Astrocyte (in vitro differentiated cells and primary cell): ENCODE results near the gene ASGR1.

ENCODE experiments used
- EZH2 ChIP-seq: IDR thresholded peaks from 2 replicates; pipeline ENCODE4 v1.6.1; 2012; ENCODE audit warnings: mild to moderate bottlenecking, low read length, inconsistent platforms; ENCODE audit not compliant: insufficient read depth
- TF ChIP-seq, protein P1 (sequence below): IDR thresholded peaks from 2 replicates; pipeline ENCODE4 v1.5.1; 2011; ENCODE audit warnings: low read depth, mild to moderate bottlenecking, inconsistent platforms, low read length, moderate library complexity; ENCODE audit not compliant: insufficient read depth

DNA sequence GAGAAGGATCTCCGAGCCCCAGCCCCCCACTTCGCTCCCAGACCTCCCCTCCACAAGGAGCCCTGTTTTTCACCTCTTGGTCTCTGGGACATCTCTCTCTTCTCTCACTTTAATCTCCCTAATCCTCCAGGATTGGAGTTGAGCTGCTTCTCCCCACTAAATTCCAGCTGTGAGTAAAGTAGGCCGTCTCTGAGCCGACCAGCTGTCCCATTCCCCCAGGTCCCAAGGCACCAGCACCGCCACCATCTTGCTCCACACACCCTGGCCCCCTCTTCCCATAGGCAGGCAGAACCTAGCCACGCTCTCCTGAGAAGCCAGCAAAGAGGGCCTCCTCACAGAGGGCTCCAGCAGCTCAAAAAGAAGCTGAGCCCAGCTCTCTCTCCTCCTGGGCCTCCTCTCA, 39.6 kb upstream of the ASGR1 start:
- TF ChIP-seq, protein P1, sequence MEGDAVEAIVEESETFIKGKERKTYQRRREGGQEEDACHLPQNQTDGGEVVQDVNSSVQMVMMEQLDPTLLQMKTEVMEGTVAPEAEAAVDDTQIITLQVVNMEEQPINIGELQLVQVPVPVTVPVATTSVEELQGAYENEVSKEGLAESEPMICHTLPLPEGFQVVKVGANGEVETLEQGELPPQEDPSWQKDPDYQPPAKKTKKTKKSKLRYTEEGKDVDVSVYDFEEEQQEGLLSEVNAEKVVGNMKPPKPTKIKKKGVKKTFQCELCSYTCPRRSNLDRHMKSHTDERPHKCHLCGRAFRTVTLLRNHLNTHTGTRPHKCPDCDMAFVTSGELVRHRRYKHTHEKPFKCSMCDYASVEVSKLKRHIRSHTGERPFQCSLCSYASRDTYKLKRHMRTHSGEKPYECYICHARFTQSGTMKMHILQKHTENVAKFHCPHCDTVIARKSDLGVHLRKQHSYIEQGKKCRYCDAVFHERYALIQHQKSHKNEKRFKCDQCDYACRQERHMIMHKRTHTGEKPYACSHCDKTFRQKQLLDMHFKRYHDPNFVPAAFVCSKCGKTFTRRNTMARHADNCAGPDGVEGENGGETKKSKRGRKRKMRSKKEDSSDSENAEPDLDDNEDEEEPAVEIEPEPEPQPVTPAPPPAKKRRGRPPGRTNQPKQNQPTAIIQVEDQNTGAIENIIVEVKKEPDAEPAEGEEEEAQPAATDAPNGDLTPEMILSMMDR = no peak
- no peak for TF ChIP-seq EZH2
